NCI-H460 (cell line): ENCODE results near the gene TMEM179B. TPM values are rescaled to one million over a fixed set of nuclear protein-coding genes. Genes with fewer than 3 reads are reported as not detected.
A peak's percentile ranks its signal among the peaks of the same experiment; 100 is the strongest.

Experiments used
- DNase-seq: peaks from one replicate; pipeline ENCODE4 v3.0.0-alpha.2; 2016; ENCODE audit warnings: low read depth; ENCODE audit errors: extremely low read depth
- small RNA-seq, 2 experiments: library from RNA; depleted of rRNA; stranded (forward); fragments of <200 nt; gene quantifications; one replicate each; pipeline ENCODE3, GENCODE V24; 2014
- total RNA-seq: library from RNA; depleted of rRNA; stranded (reverse); fragments of >200 nt; shearing (Covaris generic); gene quantifications from 2 replicates; pipeline ENCODE4 v1.2.3, GENCODE V29; 2014; rRNA removed

The TMEM179B gene
- total RNA-seq, 1 experiment from 2014 or later = 38.4 TPM

DNA sequence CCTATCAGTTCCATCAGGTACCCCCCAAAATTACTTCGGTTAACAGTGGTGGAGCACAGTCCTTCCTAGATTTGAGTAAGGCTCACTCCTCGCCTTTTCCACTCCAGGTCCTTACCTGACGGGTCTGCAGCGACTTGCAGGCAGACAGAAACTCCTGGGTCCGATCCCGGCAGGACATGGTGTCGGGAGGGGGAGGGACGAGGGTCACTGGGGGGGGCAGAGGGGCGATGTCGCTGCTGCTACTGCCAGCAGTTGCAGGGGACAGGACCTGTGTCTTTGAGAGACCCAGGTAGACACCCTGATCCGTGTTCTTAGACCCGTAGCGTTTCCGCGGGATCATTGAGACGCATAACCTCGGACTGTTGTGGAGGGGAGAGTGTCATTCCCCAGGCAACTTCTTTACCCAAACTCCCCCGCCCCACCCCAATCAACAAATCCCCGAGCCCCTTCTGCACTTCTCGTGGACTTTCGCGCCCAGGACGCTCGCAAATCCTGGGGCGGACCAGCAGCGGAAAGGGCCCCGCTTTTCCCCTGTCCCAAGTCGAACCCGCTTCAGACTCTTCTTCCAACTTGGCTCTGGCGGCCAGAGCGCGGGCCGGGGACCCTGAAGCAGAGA lies 43.8 kb downstream of the TMEM179B start:
- no peak for DNase-seq

DNA sequence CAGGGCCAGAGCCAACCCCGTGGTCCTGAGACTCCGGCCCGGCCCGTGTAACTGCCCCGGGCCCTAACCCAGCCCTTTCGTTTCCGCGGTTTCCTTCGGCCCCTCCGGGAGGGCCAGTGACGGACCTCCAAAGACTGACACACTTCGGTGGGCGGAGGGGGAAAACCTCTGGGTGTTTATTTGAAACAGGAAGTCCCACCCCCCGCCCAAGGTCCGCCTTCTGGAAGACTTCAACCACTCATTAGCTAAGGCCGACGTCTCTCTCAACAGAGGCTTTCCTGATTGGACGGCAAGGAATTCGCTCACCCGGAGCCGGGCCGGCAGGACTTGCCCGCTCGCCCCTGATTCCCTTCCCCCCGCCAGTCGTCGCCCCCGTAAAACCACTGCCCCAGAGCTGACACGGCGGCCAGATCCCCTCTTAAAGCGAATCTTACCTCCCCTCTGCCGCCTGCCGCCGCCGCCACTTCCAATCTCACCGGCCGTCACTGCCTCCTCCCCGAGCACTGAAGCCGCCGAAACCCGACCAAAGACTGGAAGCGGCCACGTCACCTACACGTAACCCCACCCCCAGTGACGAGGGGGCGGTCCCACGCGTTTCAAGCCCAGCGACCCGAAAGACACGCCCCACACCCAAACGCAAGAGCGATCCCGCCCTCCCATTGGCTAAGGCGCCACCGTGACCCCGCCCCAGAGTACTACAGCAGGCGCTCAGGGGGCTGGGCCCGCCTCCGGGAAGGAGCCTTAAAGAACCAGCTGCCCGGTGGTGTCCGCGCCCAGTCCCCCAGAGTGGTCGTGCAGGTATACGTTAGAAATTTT lies 44.5 kb downstream of the TMEM179B start, which contains the start of gene STX5:
Gene STX5, minus strand, starts transcription at position 532 of the 816 bp plus-strand sequence. CDS start 808 bp downstream, outside the sequence.
- peak; percentile 95 for DNase-seq

DNA sequence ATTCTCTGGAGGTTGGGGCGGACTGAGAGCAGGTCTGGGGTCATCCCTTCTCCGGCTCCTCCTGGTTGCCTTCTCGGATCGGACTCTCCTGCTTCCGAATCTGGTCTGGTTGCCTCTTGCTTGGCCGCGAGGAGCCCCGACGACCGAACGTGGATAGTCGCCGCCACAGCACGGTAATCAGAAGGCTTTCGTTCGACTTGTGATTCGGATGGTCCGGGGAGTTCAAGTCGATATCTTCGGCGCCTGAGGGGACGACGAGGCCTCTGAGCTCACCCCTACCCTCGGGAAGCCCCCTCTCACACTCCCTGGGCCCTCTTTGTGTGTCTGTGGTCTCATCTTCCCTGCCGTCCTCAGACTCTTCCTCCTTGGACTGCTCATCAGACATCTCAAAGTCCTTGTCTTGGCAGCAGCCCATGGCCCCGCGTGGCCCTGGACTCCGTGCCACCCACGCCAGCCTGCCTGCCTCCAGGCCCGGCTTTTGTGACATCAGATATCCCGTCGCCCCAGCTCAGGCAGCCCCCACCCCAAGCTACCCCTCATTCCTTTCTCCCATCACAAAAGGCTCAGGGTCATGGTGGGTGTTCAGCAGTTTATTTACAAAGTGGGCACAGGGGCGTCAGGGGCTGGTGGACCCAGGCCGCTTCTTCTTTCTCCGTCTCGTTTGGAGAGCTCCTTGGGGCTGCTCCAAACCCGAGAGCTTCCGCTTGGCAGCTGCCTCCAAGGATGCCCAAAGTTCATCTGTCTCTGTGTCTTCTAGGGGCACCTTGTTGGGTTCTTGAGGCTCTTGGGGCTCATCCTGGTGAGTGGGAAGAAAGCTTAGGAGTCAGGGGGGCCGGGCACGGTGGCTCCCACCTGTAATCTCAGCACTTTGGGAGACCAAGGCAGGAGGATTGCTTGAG lies 45.4 kb downstream of the TMEM179B start, which contains the start of gene TEX54:
Gene TEX54, minus strand, starts transcription at position 506 of the 899 bp plus-strand sequence.
- no peak for DNase-seq

DNA sequence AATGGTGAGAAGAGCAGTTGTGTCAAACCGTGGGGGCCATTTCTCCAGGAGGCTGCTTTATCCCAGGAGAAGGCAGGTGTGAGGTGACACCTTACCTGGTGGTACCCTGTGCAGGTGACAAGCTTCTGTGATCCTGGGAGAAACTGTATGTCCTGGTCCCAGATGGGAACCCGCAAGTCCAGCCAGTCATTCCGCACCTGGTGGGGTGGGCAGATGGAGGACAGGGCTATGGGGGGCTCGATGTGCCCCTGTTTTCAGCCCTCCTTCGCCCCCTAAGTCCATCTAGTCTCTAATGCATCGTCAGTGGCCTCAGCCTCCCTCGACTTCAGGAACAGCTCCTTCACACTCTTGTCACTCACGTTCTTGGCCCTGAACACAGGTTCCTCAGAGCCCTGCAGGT lies 48.1 kb downstream of the TMEM179B start:
- DNase-seq = no peak

DNA sequence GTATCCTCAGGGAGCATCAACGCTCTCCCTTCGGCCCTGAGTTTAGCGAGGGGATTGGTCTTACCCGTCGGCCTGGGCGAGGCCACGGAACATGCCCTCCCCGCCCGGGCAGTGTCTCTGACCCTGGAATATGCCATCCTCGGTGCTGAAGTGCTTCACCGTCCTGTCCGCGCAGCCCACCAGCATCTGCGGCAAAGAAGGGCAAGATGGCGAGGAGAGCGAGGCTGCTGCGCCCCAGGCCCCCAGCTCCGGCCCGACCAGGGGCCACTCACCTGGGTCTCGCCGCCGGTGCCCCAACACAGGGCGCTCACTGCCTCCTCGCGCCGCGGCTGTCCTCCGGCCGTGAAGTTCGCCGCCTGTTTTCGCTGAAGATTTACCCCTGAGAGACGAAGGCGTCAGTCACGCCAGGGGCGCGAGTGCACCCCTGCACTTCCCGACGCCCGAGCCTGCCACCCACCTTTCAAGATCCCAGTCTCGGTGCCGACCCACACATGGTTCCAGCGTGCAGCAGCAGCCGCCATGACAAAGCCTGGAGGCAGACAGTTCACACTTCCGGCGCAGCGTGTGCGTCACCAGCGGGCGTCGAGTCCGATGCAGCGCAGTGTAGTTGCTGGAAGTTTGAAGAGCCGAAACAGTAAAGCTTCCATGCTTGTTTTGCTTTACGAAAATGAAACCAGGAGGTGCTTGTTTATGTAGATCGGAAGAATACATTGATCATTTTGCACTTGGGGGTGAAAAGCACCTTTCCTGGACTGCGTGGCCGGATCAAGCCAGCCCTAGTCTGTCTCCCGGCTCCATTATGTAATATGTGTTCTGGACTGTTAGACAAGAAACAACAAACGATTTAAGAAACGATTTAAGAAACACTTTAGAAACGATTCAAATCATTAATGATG lies 52.1 kb downstream of the TMEM179B start, which contains the start of gene WDR74:
Gene WDR74, minus strand, starts transcription at position 541 of the 896 bp plus-strand sequence. Its CDS starts 20 bp downstream, at position 521.
- peak; percentile 84 for DNase-seq

Small RNAs within 50 kb of the gene (small RNA-seq; reads per million reads assigned to genes)
- gene MIR6514 (0 to 0.12 reads per million in 2 experiments), gene RNU6-118P (0 reads per million in 2 experiments)

Other genes starting within 250 kb of the TMEM179B start
- 80.2 and 86.0 TPM in 2 replicates for gene AHNAK, start 240.6 kb upstream of the TMEM179B start, total RNA-seq
- 2,030 and 2,160 TPM in 2 replicates for gene EEF1G, start 213.5 kb upstream of the TMEM179B start, total RNA-seq
- gene TUT1, start 195.9 kb upstream of the TMEM179B start, total RNA-seq = 6.3 and 6.4 TPM in 2 replicates
- 67.7 and 79.0 TPM in 2 replicates for gene MTA2, start 185.5 kb upstream of the TMEM179B start, total RNA-seq
- 14.6 and 18.4 TPM in 2 replicates for gene EML3, start 174.6 kb upstream of the TMEM179B start, total RNA-seq
- gene ROM1, start 174.1 kb upstream of the TMEM179B start, total RNA-seq = 1.2 and 3.0 TPM in 2 replicates
- gene B3GAT3, start 165.4 kb upstream of the TMEM179B start, total RNA-seq = 22.6 TPM in 2 replicates
- 172 and 229 TPM in 2 replicates for gene GANAB, start 140.8 kb upstream of the TMEM179B start, total RNA-seq
- gene INTS5, start 134.1 kb upstream of the TMEM179B start, total RNA-seq = 11.1 and 11.4 TPM in 2 replicates
- 61.6 and 69.1 TPM in 2 replicates for gene C11orf98, start 122.2 kb upstream of the TMEM179B start, total RNA-seq
- 8.8 and 11.5 TPM in 2 replicates for gene CSKMT, start 122.1 kb upstream of the TMEM179B start, total RNA-seq
- 13.9 and 20.2 TPM in 2 replicates for gene UQCC3, start 115.7 kb upstream of the TMEM179B start, total RNA-seq
- gene LBHD1, start 115.1 kb upstream of the TMEM179B start, total RNA-seq = 5.4 and 5.5 TPM in 2 replicates
- 82.6 and 93.2 TPM in 2 replicates for gene UBXN1, start 108.3 kb upstream of the TMEM179B start, total RNA-seq
- 0.02 TPM in 1 of 2 replicates, not detected in the other for gene LRRN4CL, start 97.9 kb upstream of the TMEM179B start, total RNA-seq
- 57.4 and 59.2 TPM in 2 replicates for gene BSCL2, start 80.0 kb upstream of the TMEM179B start, total RNA-seq
- 0.17 TPM in 1 of 2 replicates, not detected in the other for gene GNG3, start 79.7 kb upstream of the TMEM179B start, total RNA-seq
- 4.4 and 7.5 TPM in 2 replicates for gene HNRNPUL2, start 59.9 kb upstream of the TMEM179B start, total RNA-seq
- 25.8 and 28.8 TPM in 2 replicates for gene TTC9C, start 58.9 kb upstream of the TMEM179B start, total RNA-seq
- 4.1 and 5.5 TPM in 2 replicates for gene ZBTB3, start 33.2 kb upstream of the TMEM179B start, total RNA-seq
- gene POLR2G, start 25.8 kb upstream of the TMEM179B start, total RNA-seq = 79.6 and 88.3 TPM in 2 replicates
- gene TAF6L, start 16.0 kb upstream of the TMEM179B start, total RNA-seq = 10.5 and 11.9 TPM in 2 replicates
- gene TMEM223, start 4.6 kb downstream of the TMEM179B start, total RNA-seq = 21.4 and 25.9 TPM in 2 replicates
- 18.7 and 28.7 TPM in 2 replicates for gene NXF1, start 18.0 kb downstream of the TMEM179B start, total RNA-seq
- 14.7 and 15.9 TPM in 2 replicates for gene STX5, start 44.6 kb downstream of the TMEM179B start, total RNA-seq
- gene TEX54, start 45.4 kb downstream of the TMEM179B start, total RNA-seq = not detected in 2 replicates
- 64.7 and 71.2 TPM in 2 replicates for gene WDR74, start 52.2 kb downstream of the TMEM179B start, total RNA-seq
- gene SLC3A2, start 93.5 kb downstream of the TMEM179B start, total RNA-seq = 449 and 464 TPM in 2 replicates
- gene CHRM1, start 134.0 kb downstream of the TMEM179B start, total RNA-seq = not detected in 2 replicates
- gene SLC22A6, start 197.6 kb downstream of the TMEM179B start, total RNA-seq = not detected in 2 replicates
- not detected in 2 replicates for gene SLC22A8, start 228.4 kb downstream of the TMEM179B start, total RNA-seq